HL-60/S4 (cell line): ENCODE results near the gene PTCH1.

Experiments
- in situ Hi-C: fragments of 300-500 bp; cut with MboI; formaldehyde crosslinking; loops from 2 replicates; pipeline ENCODE4 v1.14.3; 2022; ENCODE audit warnings: low sequenced_read_pairs

PTCH1 gene

GRCh38 chr9:95499847-95500246, 16.9 kb downstream of the PTCH1 start:
- in situ Hi-C loops = no loop called here

GRCh38 chr9:95499046-95499676, 17.6 kb downstream of the PTCH1 start:
- in situ Hi-C loops = no loop called here

GRCh38 chr9:95498641-95499040, 18.1 kb downstream of the PTCH1 start:
- in situ Hi-C loops = no loop called here

- in situ Hi-C loops = no loop called here
These were observed 19.0 kb downstream of the PTCH1 start for GRCh38 chr9:95497772-95498171.

GRCh38 chr9:95496687-95497086, 20.1 kb downstream of the PTCH1 start:
- in situ Hi-C loops = no loop called here

- in situ Hi-C loops = no loop called here
These were observed 20.8 kb downstream of the PTCH1 start for GRCh38 chr9:95495961-95496360.

- in situ Hi-C loops = no loop called here
These were observed 21.2 kb downstream of the PTCH1 start for GRCh38 chr9:95495529-95495928.

- in situ Hi-C loops = no loop called here
These were observed 22.1 kb downstream of the PTCH1 start for GRCh38 chr9:95494416-95495371.

- in situ Hi-C loops = no loop called here
These were observed 22.8 kb downstream of the PTCH1 start for GRCh38 chr9:95494022-95494415.

- in situ Hi-C loops = no loop called here
These were observed 23.4 kb downstream of the PTCH1 start for GRCh38 chr9:95493402-95493801.

- in situ Hi-C loops = no loop called here
These were observed 25.0 kb downstream of the PTCH1 start for GRCh38 chr9:95491543-95492320.

GRCh38 chr9:95488954-95489353, 27.8 kb downstream of the PTCH1 start:
- in situ Hi-C loops = no loop called here

- in situ Hi-C loops = no loop called here
These were observed 30.5 kb downstream of the PTCH1 start for GRCh38 chr9:95486318-95486717.

- in situ Hi-C loops = no loop called here
These were observed 32.5 kb downstream of the PTCH1 start for GRCh38 chr9:95484225-95484624.

- in situ Hi-C loops = no loop called here
These were observed 33.3 kb downstream of the PTCH1 start for GRCh38 chr9:95483431-95483830.

GRCh38 chr9:95482621-95483020, 34.1 kb downstream of the PTCH1 start:
- in situ Hi-C loops = no loop called here

- in situ Hi-C loops = no loop called here
These were observed 35.8 kb downstream of the PTCH1 start for GRCh38 chr9:95481000-95481399.

GRCh38 chr9:95480346-95480745, 36.4 kb downstream of the PTCH1 start:
- in situ Hi-C loops = no loop called here

GRCh38 chr9:95479330-95479729, 37.4 kb downstream of the PTCH1 start:
- in situ Hi-C loops = no loop called here

GRCh38 chr9:95478335-95478734, 38.4 kb downstream of the PTCH1 start:
- in situ Hi-C loops = no loop called here

GRCh38 chr9:95477885-95478284, 38.9 kb downstream of the PTCH1 start:
- in situ Hi-C loops = no loop called here
